Adrenal gland (tissue), 12 donors: ENCODE results near the gene GALNT7. TPM values are rescaled to one million over a fixed set of nuclear protein-coding genes. Genes with fewer than 3 reads are reported as not detected.

Experiments
- DNase-seq, 7 donors: peaks; one replicate each; pipeline ENCODE4 v3.0.0-alpha.2; 2019 to 2020
- H3K27ac ChIP-seq, 5 donors: fragments of 200-600 bp; sonication (generic) in 4 of 5; 1 replicate in 3 of 5; 2 replicates in 2 of 5; pipeline versions ENCODE4 v1.5.1 to v1.8.0; 2016 to 2020; ENCODE audit warnings: mild to moderate bottlenecking in 1 of 5
- H3K27me3 ChIP-seq: fragments of 200-600 bp; 2 replicates; pipeline ENCODE4 v1.8.0; 2021
- H3K36me3 ChIP-seq, 2 donors: fragments of 200-600 bp; replicated peaks in 1 of 2; 1 replicate in 1 of 2; 2 replicates in 1 of 2; pipeline versions ENCODE4 v1.5.1 to v1.8.0; 2018 to 2022
- H3K4me1 ChIP-seq, 2 donors: fragments of 200-600 bp; replicated peaks in 1 of 2; 1 replicate in 1 of 2; 2 replicates in 1 of 2; pipeline versions ENCODE4 v1.5.1 to v1.8.0; 2018 to 2021
- H3K4me3 ChIP-seq, 4 donors: fragments of 200-600 bp; sonication (generic) in 3 of 4; one replicate each; pipeline ENCODE4 v1.5.1; 2016 to 2018
- H3K9me3 ChIP-seq, 3 donors: fragments of 200-600 bp; sonication (generic) in 1 of 3; replicated peaks in 1 of 3; 1 replicate in 2 of 3; 2 replicates in 1 of 3; pipeline versions ENCODE4 v1.5.1 to v1.8.0; 2016 to 2021
- CTCF ChIP-seq, 6 experiments: fragments of 450-650 bp in 4 of 6; fragments of 200-600 bp in 2 of 6; sonication (generic) in 1 of 6; IDR thresholded peaks; 1 replicate in 5 of 6; 2 replicates in 1 of 6; pipeline versions ENCODE4 v1.5.1 to v1.8.0; 2016 to 2021; ENCODE audit warnings: antibody characterized with exemption in 6 of 6, mild to moderate bottlenecking in 2 of 6, moderate library complexity in 1 of 6
- POLR2A ChIP-seq, 2 donors: fragments of 450-650 bp; IDR thresholded peaks; one replicate each; pipeline ENCODE4 v1.6.1; 2017; ENCODE audit warnings: antibody characterized with exemption in 2 of 2, mild to moderate bottlenecking in 2 of 2, moderate library complexity in 1 of 2
- WGBS, 4 donors: extraction: QIAGEN DNeasy Blood & Tissue Kit in 2 of 4; methylation state at CpG; one replicate each; pipeline versions ENCODE4 v1.1.5 to v1.1.7; 2013 to 2017; 5-methylcytosine and 5-hydroxymethylcytosine counted together
- intact Hi-C, 2 donors: fragments of 100-400 bp; cut with DNase I; formaldehyde crosslinking; loops; one replicate each; pipeline versions ENCODE4 v1.14.1 to v1.15.0; 2022 to 2023
- polyA plus RNA-seq, 3 donors: library from polyadenylated mRNA; stranded (reverse); fragments of 200-250 nt in 2 of 3; fragments of 350-450 nt in 1 of 3; fragmentation: Illumina TruSeq in 1 of 3; extraction: RNeasy Lipid Tissue Mini Kit (QIAGEN cat#74804) in 1 of 3; gene quantifications; one replicate each; pipeline ENCODE4 v1.2.3, GENCODE V29; 2013 to 2014
- total RNA-seq, 9 donors: library from RNA; depleted of rRNA in 4 of 9; stranded (reverse); fragments of >200 nt in 4 of 9; fragments of 120-200 nt in 1 of 9; fragmentation: NEBNext Ultra II Directional in 1 of 9; extraction: Animal tissue kit (Norgen Biotek cat#: 25700) in 1 of 9; gene quantifications; one replicate each; pipeline versions ENCODE4 v1.1.0 to v1.2.4, GENCODE V29; 2013 to 2023
- donor health status: healthy with polysubstance abuse.
- donor health status: Bipolar disorder and iron deficiency.
- donor health status: DM: yes; HTN: yes; CAD: no.
- donor health status: DM: no; HTN: no; CAD: no.
- donor health status: DM: no; HTN: no; CAD: no.
- donor health status: DM: yes; HTN: yes; CAD: no.

Gene GALNT7
- total and polyA plus RNA-seq, 12 donors = 4.4 to 21.9 (median 10.3) TPM

- DNase-seq = no peak
- Histone ChIP-seq H3K36me3 (no peaks in the 10 kb centered on the region), H3K27ac (no peak overlapping the region), H3K4me1 (no peaks in the 10 kb centered on the region), H3K9me3 (no peaks in the 10 kb centered on the region), H3K27me3 (no peaks in the 10 kb centered on the region), H3K4me3 (no peak overlapping the region)
- WGBS, 4 donors = 71 to 81% (median 78%) methylated on average over 7 of the region's 7 CpGs
- TF ChIP-seq CTCF (IDR thresholded peaks at IDR 0.05) (peak in 1 of 6 experiments; percentile 11), POLR2A (IDR thresholded peaks at IDR 0.05) (no peak)
- intact Hi-C loops = no loop called here
Measured at GRCh38 chr4:173192375-173193162, 24.0 kb downstream of the GALNT7 start.

GRCh38 chr4:173194157-173194556 is 25.5 kb downstream of the GALNT7 start:
- DNase-seq = no peak
- Histone ChIP-seq H3K4me1 (no peaks in the 10 kb centered on the region), H3K27ac (no peak overlapping the region), H3K36me3 (no peaks in the 10 kb centered on the region), H3K27me3 (no peaks in the 10 kb centered on the region), H3K9me3 (no peaks in the 10 kb centered on the region), H3K4me3 (no peak overlapping the region)
- 84 to 93% (median 89%) methylated on average over 2 of the region's 2 CpGs for WGBS, 4 donors
- intact Hi-C loops = no loop called here
- TF ChIP-seq POLR2A (IDR thresholded peaks at IDR 0.05) (no peak), CTCF (IDR thresholded peaks at IDR 0.05) (no peak)

GRCh38 chr4:173195109-173195508 is 26.5 kb downstream of the GALNT7 start:
- H3K9me3 ChIP-seq = no peaks in the 10 kb centered on the region
- intact Hi-C loops = no loop called here
- no peak for DNase-seq
- H3K27me3 ChIP-seq = no peaks in the 10 kb centered on the region
- WGBS, 4 donors = 43 to 59% (median 52%) methylated on average over 3 of the region's 3 CpGs
- TF ChIP-seq CTCF (IDR thresholded peaks at IDR 0.05) (no peak), POLR2A (IDR thresholded peaks at IDR 0.05) (no peak)
- H3K27ac ChIP-seq = no peak overlapping the region
- no peaks in the 10 kb centered on the region for H3K36me3 ChIP-seq
- no peaks in the 10 kb centered on the region for H3K4me1 ChIP-seq
- no peak overlapping the region for H3K4me3 ChIP-seq

GRCh38 chr4:173199553-173199952 is 30.9 kb downstream of the GALNT7 start:
- Histone ChIP-seq H3K27ac (no peak overlapping the region), H3K4me3 (no peak overlapping the region), H3K4me1 (no peaks in the 10 kb centered on the region), H3K9me3 (peaks cover 0 to 5% (median 0%) of the 10 kb centered on the region in 3 donors), H3K36me3 (no peaks in the 10 kb centered on the region), H3K27me3 (no peaks in the 10 kb centered on the region)
- TF ChIP-seq CTCF (IDR thresholded peaks at IDR 0.05) (no peak), POLR2A (IDR thresholded peaks at IDR 0.05) (no peak)
- 83 to 99% (median 98%) methylated on average over 4 of the region's 4 CpGs for WGBS, 4 donors
- intact Hi-C loops = no loop called here
- no peak for DNase-seq
